Stimulated activated CD8-positive, alpha-beta memory T cell treated with anti-CD3 and anti-CD28 coated beads, Interleukin-15, amount 100 ng/mL, for 4 hours (primary cell): Measurements from ENCODE around the gene SRPK2.
"Not testable (repeated sequence)": the region's sequence is repeated elsewhere in the genome, so short reads cannot be mapped to it uniquely, and the experiment has no call there.

Experiments
- DNase-seq, 2 donors: peaks; one replicate each; pipeline ENCODE4 v3.0.0-alpha.2; 2020; ENCODE audit warnings: low read depth in 2 of 2

The SRPK2 gene

GRCh38 chr7:105304040-105304895 lies 84.5 kb downstream of the SRPK2 start:
- no peak for DNase-seq

- DNase-seq: not testable (repeated sequence)
Measured at GRCh38 chr7:105300587-105300986, 88.1 kb downstream of the SRPK2 start.

DNA sequence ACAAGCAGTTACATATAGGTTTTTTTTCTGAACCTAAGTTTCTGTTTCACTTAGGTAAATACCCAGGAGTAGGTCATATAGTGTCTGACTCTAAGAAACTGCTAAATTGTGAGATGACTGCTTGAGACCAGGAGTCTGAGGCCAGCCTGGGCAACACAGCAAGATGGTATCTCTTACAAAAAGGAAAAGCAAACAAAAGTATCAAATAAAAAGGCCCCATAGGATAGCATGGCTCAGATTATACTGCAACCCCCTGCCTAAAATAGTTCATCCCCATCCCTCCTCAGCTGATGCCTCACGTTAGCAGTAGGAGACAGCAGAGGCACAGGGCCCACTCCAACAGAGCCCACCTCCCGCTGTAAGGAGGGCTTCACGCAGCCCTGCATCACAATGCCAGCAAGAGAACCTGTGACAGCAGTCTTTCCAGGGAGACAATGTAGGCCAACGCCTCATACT lies 90.3 kb downstream of the SRPK2 start:
- no peak for DNase-seq

GRCh38 chr7:105297985-105298384 lies 90.7 kb downstream of the SRPK2 start:
- no peak for DNase-seq

- no peak for DNase-seq
Measured at GRCh38 chr7:105297309-105297708, 91.4 kb downstream of the SRPK2 start.

GRCh38 chr7:105296491-105296890 lies 92.2 kb downstream of the SRPK2 start:
- DNase-seq: no peak

- DNase-seq: no peak
Measured at GRCh38 chr7:105295596-105296352, 92.9 kb downstream of the SRPK2 start.

DNA sequence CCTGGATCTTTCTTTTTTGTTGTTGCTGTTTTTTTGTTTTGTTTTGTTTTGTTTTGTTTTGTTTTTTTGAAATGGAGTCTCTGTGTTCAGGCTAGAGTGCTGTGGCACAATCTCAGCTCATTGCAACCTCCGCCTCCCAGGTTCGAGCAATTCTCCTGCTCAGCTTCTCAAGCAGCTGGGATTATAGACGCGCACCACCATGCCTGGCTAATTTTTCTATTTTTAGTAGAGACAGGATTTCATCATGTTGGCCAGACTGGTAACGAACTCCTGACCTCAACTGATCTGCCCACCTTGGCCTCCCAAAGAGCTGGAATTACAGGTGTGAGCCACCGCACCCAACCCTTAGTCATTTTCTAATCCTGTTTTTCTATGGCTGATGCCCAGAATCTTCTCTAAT lies 94.2 kb downstream of the SRPK2 start:
- not testable (repeated sequence) for DNase-seq

- no peak for DNase-seq
Measured at GRCh38 chr7:105289704-105290103, 99.0 kb downstream of the SRPK2 start.

- no peak for DNase-seq
Measured at GRCh38 chr7:105286441-105286840, 102.3 kb downstream of the SRPK2 start.

DNA sequence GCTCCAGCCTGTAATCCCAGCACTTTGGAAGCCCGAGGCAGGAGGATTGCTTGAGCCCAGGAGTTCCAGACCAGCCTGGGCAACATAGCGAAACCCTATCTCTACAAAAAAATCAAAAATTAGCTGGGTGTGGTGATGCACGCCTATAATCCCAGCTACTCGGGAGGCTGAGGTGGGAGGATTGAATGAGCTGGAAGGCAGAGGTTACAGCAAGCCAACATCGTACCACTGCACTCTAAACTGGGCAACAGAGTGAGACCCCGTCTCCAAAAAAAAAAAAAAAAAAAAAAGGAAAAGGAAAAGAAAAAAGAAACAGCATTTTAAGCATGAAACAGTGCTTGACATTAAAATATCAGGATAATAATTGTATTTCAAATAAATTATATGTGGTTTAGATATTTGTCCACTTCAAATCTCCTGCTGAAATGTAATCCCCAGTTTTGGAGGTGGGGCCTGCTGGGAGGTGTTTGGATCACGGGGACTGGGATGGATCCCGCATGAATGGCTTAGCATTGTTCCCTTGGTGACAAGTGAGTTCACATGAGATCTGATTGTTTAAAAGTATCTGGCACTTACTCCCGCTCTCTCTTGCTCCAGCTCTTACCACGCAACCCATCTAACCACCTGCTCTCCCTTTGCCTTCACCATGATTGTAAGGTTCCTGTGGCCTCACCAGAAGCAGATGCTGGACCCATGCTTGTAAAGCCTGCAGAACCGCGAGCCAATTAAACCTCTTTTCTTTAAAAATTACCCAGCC lies 103.4 kb downstream of the SRPK2 start:
- no peak for DNase-seq

DNA sequence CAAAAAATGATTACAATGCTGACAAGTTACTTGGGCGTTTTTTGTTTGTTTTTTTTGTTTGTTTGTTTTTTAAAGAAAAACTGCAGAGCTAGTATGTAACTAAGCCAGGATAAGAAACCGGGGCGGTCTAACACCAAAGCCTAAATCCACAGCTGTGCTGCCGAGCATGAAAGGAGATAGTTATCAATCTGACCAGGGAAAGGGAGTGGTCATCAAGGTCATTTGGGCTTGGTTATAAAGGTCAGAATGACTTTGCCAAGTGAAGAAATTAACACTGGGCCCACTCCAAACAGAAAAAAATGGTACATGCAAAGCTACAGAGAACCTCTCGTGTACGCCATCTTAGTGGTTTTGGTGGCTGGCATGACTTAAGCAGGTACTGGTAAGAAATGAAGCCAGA lies 104.7 kb downstream of the SRPK2 start:
- no peak for DNase-seq

- no peak for DNase-seq
Measured at GRCh38 chr7:105281966-105282365, 106.8 kb downstream of the SRPK2 start.

- DNase-seq: no peak
Measured at GRCh38 chr7:105279688-105280007, 109.1 kb downstream of the SRPK2 start.

DNA sequence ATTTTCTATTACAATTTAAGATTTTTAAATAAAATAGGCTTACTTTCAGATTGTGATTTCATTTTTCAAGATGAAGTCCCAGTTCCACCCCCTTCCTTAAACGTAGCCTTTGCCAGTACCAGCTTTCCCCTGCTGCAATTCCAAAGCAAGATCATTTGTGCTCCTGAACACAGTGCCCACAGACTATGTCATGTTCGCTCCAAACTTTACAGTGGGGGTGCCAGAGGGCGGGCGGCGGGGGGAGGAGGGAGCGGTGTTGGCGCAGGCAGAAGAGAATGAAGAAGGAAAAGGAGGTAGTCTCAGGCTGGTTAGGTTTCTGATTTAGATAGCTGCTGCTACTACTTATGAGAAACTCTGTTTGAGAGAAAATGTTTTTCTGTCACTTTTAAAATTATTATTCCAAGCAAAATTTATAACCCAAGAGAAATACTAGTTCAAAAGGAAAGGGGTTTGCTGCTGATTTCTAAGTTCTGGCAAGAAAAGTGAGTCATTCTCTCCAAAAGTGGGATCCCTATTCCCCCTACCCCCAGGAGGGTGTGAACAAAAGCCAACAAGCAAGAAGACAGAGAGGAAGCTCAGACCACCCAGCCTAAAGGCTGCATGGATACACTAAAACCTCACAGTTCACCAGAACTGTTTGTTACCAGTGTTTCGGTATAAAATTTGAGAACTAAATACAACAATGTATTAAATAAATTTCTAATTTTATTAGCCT lies 109.6 kb downstream of the SRPK2 start:
- DNase-seq: no peak

GRCh38 chr7:105278565-105278964 lies 110.2 kb downstream of the SRPK2 start:
- no peak for DNase-seq

DNA sequence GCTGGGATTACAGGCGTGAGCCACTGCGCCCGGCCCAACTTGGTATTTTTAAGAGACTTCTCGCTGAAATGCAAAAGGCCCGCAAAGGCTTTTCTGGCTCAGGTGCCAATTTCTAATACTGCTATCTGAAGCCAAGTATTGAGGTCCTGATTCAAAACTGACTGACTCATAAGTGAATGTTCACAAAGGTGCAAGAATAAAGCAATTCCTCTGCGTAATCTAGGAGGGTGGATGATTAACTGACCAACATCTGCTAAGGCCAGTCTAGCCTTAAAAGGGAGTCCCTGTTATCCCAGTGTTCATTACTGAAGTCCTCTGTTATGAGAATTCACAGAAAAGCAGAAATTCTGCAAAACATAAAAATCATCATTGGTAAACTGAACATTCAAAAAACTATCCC lies 111.4 kb downstream of the SRPK2 start:
- no peak for DNase-seq

DNA sequence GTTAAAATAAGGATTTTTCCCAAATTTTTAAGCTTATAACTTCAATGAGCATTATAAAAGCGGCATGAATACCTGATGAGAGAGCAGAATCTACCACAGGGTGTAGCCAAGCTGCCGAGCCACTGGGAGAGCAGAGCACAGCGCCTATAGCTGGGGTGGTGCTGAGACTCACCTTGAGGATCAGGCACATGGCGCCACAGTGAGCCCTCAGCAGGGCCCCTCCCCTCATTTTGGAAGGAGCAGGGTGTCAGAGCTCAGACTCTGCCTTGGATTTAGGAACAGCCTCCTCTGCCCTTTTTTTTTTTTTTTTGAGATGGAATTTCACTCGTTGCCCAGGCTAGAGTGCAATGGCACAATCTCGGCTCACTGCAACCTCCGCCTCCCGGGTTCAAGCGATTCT lies 118.6 kb downstream of the SRPK2 start:
- DNase-seq: no peak

GRCh38 chr7:105269397-105269796 lies 119.3 kb downstream of the SRPK2 start:
- no peak for DNase-seq

- no peak for DNase-seq
Measured at GRCh38 chr7:105268511-105269392, 120.0 kb downstream of the SRPK2 start.

DNA sequence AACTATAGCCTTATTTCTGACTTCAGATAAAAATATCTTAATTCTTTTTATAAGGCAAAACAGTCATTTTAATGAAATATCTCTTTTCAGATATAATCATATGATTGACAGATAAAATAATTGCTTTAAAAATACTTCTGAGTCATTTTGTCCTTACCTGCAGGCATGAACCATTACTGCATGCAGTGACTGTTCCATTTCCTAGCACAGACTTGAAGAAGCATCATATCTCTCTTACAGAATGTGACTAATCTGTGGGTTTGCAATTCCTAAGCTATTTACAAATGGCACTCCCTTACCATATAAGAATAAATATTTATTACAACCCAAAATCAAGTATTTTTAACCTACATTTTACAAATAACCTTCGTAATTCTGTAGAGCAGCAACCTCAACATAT lies 120.7 kb downstream of the SRPK2 start:
- no peak for DNase-seq
